Measurements from ENCODE around the gene CES4A. TPM values are rescaled to one million over a fixed set of nuclear protein-coding genes. Genes with fewer than 3 reads are reported as not detected.
A peak's percentile ranks its signal among the peaks of the same experiment; 100 is the strongest.

CES4A gene
- total RNA-seq, 1 donor from 2014 or later, result 0.22 TPM

- Mint-ChIP-seq H3K27ac (no peak overlapping the region), H3K9me3 (no peaks in the 10 kb centered on the region), H3K27me3 (ENCODE audit: insufficient read depth, low read depth) (peaks cover 38% of the 10 kb centered on the region), H3K4me3 (no peak overlapping the region), H3K36me3 (no peaks in the 10 kb centered on the region), H3K4me1 (peaks cover 4% of the 10 kb centered on the region)
- no peaks in the 10 kb centered on the region for H3K36me3 ChIP-seq
- peaks cover 5% of the 10 kb centered on the region for H3K4me1 ChIP-seq
- H3K9me3 ChIP-seq (ENCODE audit: low read depth), result no peaks in the 10 kb centered on the region
- H2AFZ ChIP-seq (replicated peaks), result no peak overlapping the region
- no peak overlapping the region for H3K9ac ChIP-seq
- DNase-seq (ENCODE audit: low spot score), result no peak
- H3K27me3 ChIP-seq, result peaks cover 51% of the 10 kb centered on the region
- no peak overlapping the region for H3K27ac ChIP-seq
- H3K4me3 ChIP-seq, result no peak overlapping the region
- no peak overlapping the region for H3K4me2 ChIP-seq
- H3K79me2 ChIP-seq (ENCODE audit: low read depth), result no peaks in the 10 kb centered on the region
- no peaks in the 10 kb centered on the region for H4K20me1 ChIP-seq (ENCODE audit: low read depth)
- TF ChIP-seq CTCF (IDR thresholded peaks at IDR 0.05), result no peak
- no peak for TF ChIP-seq EZH2phosphoT487 (IDR thresholded peaks at IDR 0.05)
- no peak for TF ChIP-seq EZH2 (IDR thresholded peaks at IDR 0.05)
- peaks cover 12% of the 10 kb centered on the region for H3F3A ChIP-seq (ENCODE audit: low read depth)
Measured at GRCh38 chr16:67011274-67011673, 22.9 kb downstream of the CES4A start.

GRCh38 chr16:67013233-67013822 lies 24.9 kb downstream of the CES4A start:
- H3K36me3 Mint-ChIP-seq, result no peaks in the 10 kb centered on the region
- Histone ChIP-seq H3K4me1 (peaks cover 5% of the 10 kb centered on the region), H3F3A (ENCODE audit: low read depth) (peaks cover 12% of the 10 kb centered on the region), H3K9me3 (ENCODE audit: low read depth) (no peaks in the 10 kb centered on the region), H3K4me3 (peak overlapping the region; percentile 46), H3K36me3 (no peaks in the 10 kb centered on the region), H3K79me2 (ENCODE audit: low read depth) (no peaks in the 10 kb centered on the region), H3K4me2 (peak overlapping the region; percentile 85), H3K27me3 (peaks cover 58% of the 10 kb centered on the region), H3K27ac (no peak overlapping the region), H2AFZ (replicated peaks) (peak overlapping the region; percentile 85), H3K9ac (no peak overlapping the region), H4K20me1 (ENCODE audit: low read depth) (no peaks in the 10 kb centered on the region)
- DNase-seq (ENCODE audit: low spot score), result no peak
- peak overlapping the region; percentile 62 for H3K4me3 Mint-ChIP-seq
- no peak overlapping the region for H3K27ac Mint-ChIP-seq
- peaks cover 40% of the 10 kb centered on the region for H3K27me3 Mint-ChIP-seq (ENCODE audit: insufficient read depth, low read depth)
- no peak for TF ChIP-seq CTCF (IDR thresholded peaks at IDR 0.05)
- no peak for TF ChIP-seq EZH2phosphoT487 (IDR thresholded peaks at IDR 0.05)
- no peak for TF ChIP-seq EZH2 (IDR thresholded peaks at IDR 0.05)
- H3K9me3 Mint-ChIP-seq, result no peaks in the 10 kb centered on the region
- peaks cover 4% of the 10 kb centered on the region for H3K4me1 Mint-ChIP-seq

GRCh38 chr16:67013823-67014633 lies 25.6 kb downstream of the CES4A start:
- Histone ChIP-seq H3K4me3 (peak overlapping the region; percentile 46), H2AFZ (replicated peaks) (peak overlapping the region; percentile 85), H3K27me3 (peaks cover 58% of the 10 kb centered on the region), H3K27ac (no peak overlapping the region), H3F3A (ENCODE audit: low read depth) (peaks cover 12% of the 10 kb centered on the region), H3K36me3 (no peaks in the 10 kb centered on the region), H3K9ac (no peak overlapping the region), H4K20me1 (ENCODE audit: low read depth) (no peaks in the 10 kb centered on the region), H3K4me2 (peak overlapping the region; percentile 85), H3K9me3 (ENCODE audit: low read depth) (no peaks in the 10 kb centered on the region), H3K4me1 (peaks cover 5% of the 10 kb centered on the region), H3K79me2 (ENCODE audit: low read depth) (no peaks in the 10 kb centered on the region)
- Mint-ChIP-seq H3K27ac (no peak overlapping the region), H3K9me3 (no peaks in the 10 kb centered on the region), H3K4me3 (peak overlapping the region; percentile 82), H3K36me3 (no peaks in the 10 kb centered on the region), H3K27me3 (ENCODE audit: insufficient read depth, low read depth) (peaks cover 39% of the 10 kb centered on the region), H3K4me1 (peaks cover 4% of the 10 kb centered on the region)
- DNase-seq (ENCODE audit: low spot score), result peak; percentile 86
- TF ChIP-seq CTCF (IDR thresholded peaks at IDR 0.05) (peak; percentile 35), EZH2 (IDR thresholded peaks at IDR 0.05) (peak; percentile 91), EZH2phosphoT487 (IDR thresholded peaks at IDR 0.05) (peak; percentile 29)
